ENCODE results near the gene NRXN2. TPM values are rescaled to one million over a fixed set of nuclear protein-coding genes. Genes with fewer than 3 reads are reported as not detected.
"Not testable (repeated sequence)": the region's sequence is repeated elsewhere in the genome, so short reads cannot be mapped to it uniquely, and the experiment has no call there.

Gene NRXN2
- total RNA-seq, 1 donor from 2014 or later: 0.14 TPM

DNA sequence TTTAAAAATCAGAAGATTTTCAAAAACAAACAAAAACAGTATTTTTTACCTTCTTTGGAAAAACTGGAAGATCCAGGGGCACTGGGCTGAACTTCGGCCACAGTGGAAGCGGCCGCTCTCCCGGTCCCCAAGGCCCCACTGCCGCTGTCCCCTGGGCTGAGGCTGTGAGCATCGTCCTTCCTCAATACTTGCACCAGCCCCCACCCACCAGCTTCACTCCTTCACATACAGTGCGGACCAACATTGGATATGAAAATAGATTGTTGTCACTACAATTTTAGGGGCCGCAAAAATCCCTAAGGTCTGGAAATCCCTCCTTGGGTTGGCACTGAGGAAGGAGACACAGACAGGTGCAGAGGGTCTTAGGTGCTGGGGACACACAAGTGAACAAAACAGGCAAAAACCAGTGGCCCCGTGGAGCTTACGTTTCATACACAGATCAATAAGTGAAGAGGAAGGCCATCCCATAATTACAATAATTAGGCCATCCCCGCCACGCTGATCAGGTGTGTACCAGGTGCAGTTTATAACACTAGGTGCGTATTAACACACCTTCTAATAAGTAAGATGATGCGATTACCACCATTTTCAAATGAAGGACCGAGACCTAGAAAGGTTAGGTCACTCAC is 160.2 kb downstream of the NRXN2 start:
- Histone ChIP-seq H3K27me3 (ENCODE audit: insufficient read depth, low read length) (no peaks in the 10 kb centered on the region), H3K4me2 (ENCODE audit: low read length) (no peak overlapping the region), H3K9ac (ENCODE audit: low read length) (no peak overlapping the region), H3K36me3 (ENCODE audit: insufficient read depth, low read length) (no peaks in the 10 kb centered on the region), H3K27ac (ENCODE audit: low read depth, low read length) (no peak overlapping the region), H3K9me3 (ENCODE audit: insufficient read depth, low read depth, low read length) (no peaks in the 10 kb centered on the region), H2AFZ (ENCODE audit: low read depth, low read length) (no peak overlapping the region), H3K4me1 (ENCODE audit: insufficient read depth, low read length) (peaks cover 5% of the 10 kb centered on the region), H4K20me1 (ENCODE audit: insufficient read depth, low read length) (no peaks in the 10 kb centered on the region), H3K4me3 (ENCODE audit: insufficient read depth, low read depth, low read length) (no peak overlapping the region), H3K79me2 (ENCODE audit: insufficient read depth, low read length) (no peaks in the 10 kb centered on the region)
- H3K36me3 Mint-ChIP-seq (ENCODE audit: low read depth, unreplicated experiment): no peaks in the 10 kb centered on the region
- DNase-seq (ENCODE audit: low read depth) (no peak), FAIRE-seq (no peak)
- H3K9me3 Mint-ChIP-seq (ENCODE audit: unreplicated experiment): no peaks in the 10 kb centered on the region
- TF ChIP-seq, protein P1, sequence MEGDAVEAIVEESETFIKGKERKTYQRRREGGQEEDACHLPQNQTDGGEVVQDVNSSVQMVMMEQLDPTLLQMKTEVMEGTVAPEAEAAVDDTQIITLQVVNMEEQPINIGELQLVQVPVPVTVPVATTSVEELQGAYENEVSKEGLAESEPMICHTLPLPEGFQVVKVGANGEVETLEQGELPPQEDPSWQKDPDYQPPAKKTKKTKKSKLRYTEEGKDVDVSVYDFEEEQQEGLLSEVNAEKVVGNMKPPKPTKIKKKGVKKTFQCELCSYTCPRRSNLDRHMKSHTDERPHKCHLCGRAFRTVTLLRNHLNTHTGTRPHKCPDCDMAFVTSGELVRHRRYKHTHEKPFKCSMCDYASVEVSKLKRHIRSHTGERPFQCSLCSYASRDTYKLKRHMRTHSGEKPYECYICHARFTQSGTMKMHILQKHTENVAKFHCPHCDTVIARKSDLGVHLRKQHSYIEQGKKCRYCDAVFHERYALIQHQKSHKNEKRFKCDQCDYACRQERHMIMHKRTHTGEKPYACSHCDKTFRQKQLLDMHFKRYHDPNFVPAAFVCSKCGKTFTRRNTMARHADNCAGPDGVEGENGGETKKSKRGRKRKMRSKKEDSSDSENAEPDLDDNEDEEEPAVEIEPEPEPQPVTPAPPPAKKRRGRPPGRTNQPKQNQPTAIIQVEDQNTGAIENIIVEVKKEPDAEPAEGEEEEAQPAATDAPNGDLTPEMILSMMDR (IDR thresholded peaks at IDR 0.05; ENCODE audit: insufficient read depth, low read depth, low read length): no peak
- no peak for TF ChIP-seq EZH2 (IDR thresholded peaks at IDR 0.05; ENCODE audit: insufficient read depth, low read length)
- H3K27ac Mint-ChIP-seq (ENCODE audit: unreplicated experiment): no peak overlapping the region
- peaks cover 4% of the 10 kb centered on the region for H3K4me1 Mint-ChIP-seq (ENCODE audit: low read depth, unreplicated experiment)
- H3K27me3 Mint-ChIP-seq (ENCODE audit: low read depth, unreplicated experiment): peaks cover 26% of the 10 kb centered on the region
- no peak overlapping the region for H3K4me3 Mint-ChIP-seq (ENCODE audit: unreplicated experiment)

DNA sequence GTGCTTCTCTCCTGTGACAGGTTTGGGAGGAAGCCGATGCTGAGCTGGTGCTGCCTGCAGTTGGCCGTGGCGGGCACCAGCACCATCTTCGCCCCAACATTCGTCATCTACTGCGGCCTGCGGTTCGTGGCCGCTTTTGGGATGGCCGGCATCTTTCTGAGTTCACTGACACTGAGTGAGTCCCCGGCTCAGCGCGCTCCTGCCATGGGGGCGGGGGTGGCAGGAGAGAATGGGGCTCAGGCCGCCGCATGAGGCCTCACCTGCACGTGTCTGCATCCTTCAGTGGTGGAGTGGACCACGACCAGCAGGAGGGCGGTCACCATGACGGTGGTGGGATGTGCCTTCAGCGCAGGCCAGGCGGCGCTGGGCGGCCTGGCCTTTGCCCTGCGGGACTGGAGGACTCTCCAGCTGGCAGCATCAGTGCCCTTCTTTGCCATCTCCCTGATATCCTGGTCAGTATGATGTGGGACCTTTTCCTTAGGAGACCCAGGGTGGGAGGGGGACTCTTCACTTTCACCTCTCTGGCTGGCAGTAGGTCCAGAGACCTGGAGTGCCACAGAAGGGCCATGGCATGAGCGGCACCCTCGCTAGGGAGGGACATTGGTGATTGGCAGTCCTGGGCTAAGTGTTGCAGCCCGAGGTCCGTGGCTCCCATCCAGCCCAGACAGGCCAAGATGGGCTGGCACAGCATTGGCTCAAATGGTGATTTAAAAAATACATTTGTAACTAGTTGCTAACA is 160.8 kb downstream of the NRXN2 start:
- H3K27ac ChIP-seq (ENCODE audit: low read depth, low read length): no peak overlapping the region
- no peaks in the 10 kb centered on the region for H4K20me1 ChIP-seq (ENCODE audit: insufficient read depth, low read length)
- no peaks in the 10 kb centered on the region for H3K27me3 ChIP-seq (ENCODE audit: insufficient read depth, low read length)
- TF ChIP-seq, protein P1 (IDR thresholded peaks at IDR 0.05; ENCODE audit: insufficient read depth, low read depth, low read length): no peak
- no peak for TF ChIP-seq EZH2 (IDR thresholded peaks at IDR 0.05; ENCODE audit: insufficient read depth, low read length)
- peaks cover 28% of the 10 kb centered on the region for H3K27me3 Mint-ChIP-seq (ENCODE audit: low read depth, unreplicated experiment)
- H3K27ac Mint-ChIP-seq (ENCODE audit: unreplicated experiment): no peak overlapping the region
- H3K4me3 ChIP-seq (ENCODE audit: insufficient read depth, low read depth, low read length): no peak overlapping the region
- no peak overlapping the region for H3K4me3 Mint-ChIP-seq (ENCODE audit: unreplicated experiment)
- H3K79me2 ChIP-seq (ENCODE audit: insufficient read depth, low read length): no peaks in the 10 kb centered on the region
- DNase-seq (ENCODE audit: low read depth): no peak
- H3K9me3 Mint-ChIP-seq (ENCODE audit: unreplicated experiment): no peaks in the 10 kb centered on the region
- peaks cover 4% of the 10 kb centered on the region for H3K4me1 Mint-ChIP-seq (ENCODE audit: low read depth, unreplicated experiment)
- H3K36me3 Mint-ChIP-seq (ENCODE audit: low read depth, unreplicated experiment): no peaks in the 10 kb centered on the region
- no peaks in the 10 kb centered on the region for H3K36me3 ChIP-seq (ENCODE audit: insufficient read depth, low read length)
- no peak overlapping the region for H3K9ac ChIP-seq (ENCODE audit: low read length)
- no peak for FAIRE-seq
- H3K9me3 ChIP-seq (ENCODE audit: insufficient read depth, low read depth, low read length): no peaks in the 10 kb centered on the region
- H2AFZ ChIP-seq (ENCODE audit: low read depth, low read length): no peak overlapping the region
- no peak overlapping the region for H3K4me2 ChIP-seq (ENCODE audit: low read length)
- H3K4me1 ChIP-seq (ENCODE audit: insufficient read depth, low read length): peaks cover 5% of the 10 kb centered on the region

DNA sequence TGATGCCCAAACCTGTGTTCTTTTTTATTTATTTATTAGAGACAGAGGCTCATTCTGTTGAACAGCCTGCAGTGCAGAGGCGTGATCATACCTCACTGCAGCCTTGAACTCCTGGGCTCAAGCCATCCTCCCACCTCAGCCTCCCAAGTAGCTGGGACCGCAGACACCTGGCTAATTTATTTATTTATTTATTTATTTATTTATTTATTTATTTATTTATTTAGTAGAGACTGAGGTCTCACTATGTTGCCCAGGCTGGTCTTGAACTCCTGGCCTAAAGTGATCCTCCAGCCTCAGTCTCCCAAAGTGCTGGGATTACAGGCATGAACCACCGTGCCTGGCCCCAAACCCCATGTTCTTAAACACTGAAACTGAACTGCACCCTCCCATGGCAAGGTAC is 161.6 kb downstream of the NRXN2 start:
- H3K27ac ChIP-seq (ENCODE audit: low read depth, low read length); H3K4me3 ChIP-seq (ENCODE audit: insufficient read depth, low read depth, low read length); H3K27me3 ChIP-seq (ENCODE audit: insufficient read depth, low read length); H3K4me1 Mint-ChIP-seq (ENCODE audit: low read depth, unreplicated experiment); H3K36me3 Mint-ChIP-seq (ENCODE audit: low read depth, unreplicated experiment); H3K9ac ChIP-seq (ENCODE audit: low read length); H3K4me3 Mint-ChIP-seq (ENCODE audit: unreplicated experiment); DNase-seq (ENCODE audit: low read depth); FAIRE-seq; H3K27ac Mint-ChIP-seq (ENCODE audit: unreplicated experiment); H3K36me3 ChIP-seq (ENCODE audit: insufficient read depth, low read length); H4K20me1 ChIP-seq (ENCODE audit: insufficient read depth, low read length); H3K79me2 ChIP-seq (ENCODE audit: insufficient read depth, low read length); H3K4me1 ChIP-seq (ENCODE audit: insufficient read depth, low read length); H3K9me3 ChIP-seq (ENCODE audit: insufficient read depth, low read depth, low read length); H2AFZ ChIP-seq (ENCODE audit: low read depth, low read length); H3K4me2 ChIP-seq (ENCODE audit: low read length); H3K9me3 Mint-ChIP-seq (ENCODE audit: unreplicated experiment): not testable (repeated sequence)
- H3K27me3 Mint-ChIP-seq (ENCODE audit: low read depth, unreplicated experiment): peaks cover 29% of the 10 kb centered on the region

Data from astrocyte (in vitro differentiated cells and primary cell).